ENCODE results near the gene EID3.

DNA sequence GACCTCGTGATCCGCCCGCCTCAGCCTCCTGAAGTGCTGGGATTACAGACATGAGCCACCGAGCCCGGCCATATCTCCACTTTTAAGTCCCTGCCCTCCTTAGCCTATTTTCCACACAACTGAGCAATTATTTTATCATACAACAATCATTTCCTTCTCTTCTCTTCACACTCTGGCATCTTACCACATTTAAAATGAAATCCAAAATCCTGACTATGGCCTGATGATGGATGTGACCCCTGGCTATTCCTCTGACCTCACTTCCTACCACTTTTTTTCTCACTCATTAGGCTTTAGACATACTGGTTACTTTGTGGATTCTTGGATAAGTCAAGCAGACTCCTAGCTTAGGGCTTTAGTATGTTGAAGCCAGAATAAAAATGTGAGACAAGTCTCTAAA, 21.9 kb upstream of the EID3 start:
- TF ChIP-seq, protein P1, sequence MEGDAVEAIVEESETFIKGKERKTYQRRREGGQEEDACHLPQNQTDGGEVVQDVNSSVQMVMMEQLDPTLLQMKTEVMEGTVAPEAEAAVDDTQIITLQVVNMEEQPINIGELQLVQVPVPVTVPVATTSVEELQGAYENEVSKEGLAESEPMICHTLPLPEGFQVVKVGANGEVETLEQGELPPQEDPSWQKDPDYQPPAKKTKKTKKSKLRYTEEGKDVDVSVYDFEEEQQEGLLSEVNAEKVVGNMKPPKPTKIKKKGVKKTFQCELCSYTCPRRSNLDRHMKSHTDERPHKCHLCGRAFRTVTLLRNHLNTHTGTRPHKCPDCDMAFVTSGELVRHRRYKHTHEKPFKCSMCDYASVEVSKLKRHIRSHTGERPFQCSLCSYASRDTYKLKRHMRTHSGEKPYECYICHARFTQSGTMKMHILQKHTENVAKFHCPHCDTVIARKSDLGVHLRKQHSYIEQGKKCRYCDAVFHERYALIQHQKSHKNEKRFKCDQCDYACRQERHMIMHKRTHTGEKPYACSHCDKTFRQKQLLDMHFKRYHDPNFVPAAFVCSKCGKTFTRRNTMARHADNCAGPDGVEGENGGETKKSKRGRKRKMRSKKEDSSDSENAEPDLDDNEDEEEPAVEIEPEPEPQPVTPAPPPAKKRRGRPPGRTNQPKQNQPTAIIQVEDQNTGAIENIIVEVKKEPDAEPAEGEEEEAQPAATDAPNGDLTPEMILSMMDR (IDR thresholded peaks at IDR 0.05): no peak
- TF ChIP-seq CHD2 (IDR thresholded peaks at IDR 0.05; ENCODE audit: low read length, partially characterized antibody) (no peak), RCOR1 (IDR thresholded peaks at IDR 0.05; ENCODE audit: low read depth, low read length) (no peak), CBX2 (IDR thresholded peaks at IDR 0.05; ENCODE audit: borderline replicate concordance, low read depth) (no peak), RFX5 (IDR thresholded peaks at IDR 0.05) (no peak), EHMT2 (IDR thresholded peaks at IDR 0.05; ENCODE audit: low read depth) (no peak), RAD21 (conservative IDR thresholded peaks at IDR 0.05 in 1 of 2, IDR thresholded peaks at IDR 0.05 in 1 of 2) (no peak), POLR2A (IDR thresholded peaks at IDR 0.05; ENCODE audit: low read length) (no peak)
